GM12878 (cell line): ENCODE results near the gene TUBGCP3.

Experiments
- CTCF ChIP-seq, 3 experiments: IDR thresholded peaks in 2 of 3; conservative IDR thresholded peaks in 1 of 3; 2 replicates each; pipeline ENCODE4 v1.5.1; 2011; ENCODE audit warnings: low read depth in 3 of 3, low read length in 3 of 3, mild to moderate bottlenecking in 3 of 3, control low read depth in 2 of 3, moderate library complexity in 2 of 3, inconsistent platforms in 1 of 3, mixed read lengths in 1 of 3; ENCODE audit not compliant: control insufficient read depth in 2 of 3, insufficient read depth in 1 of 3; ENCODE audit errors: extremely low read depth in 1 of 3
- MXI1 ChIP-seq: fragments of 150-350 bp; IDR thresholded peaks from 2 replicates; pipeline ENCODE4 v1.6.1; 2011; ENCODE audit warnings: low read depth, mild to moderate bottlenecking, inconsistent platforms, low read length, improper control_type of control experiment
- MYC ChIP-seq: IDR thresholded peaks from 2 replicates; pipeline ENCODE4 v1.6.1; 2011; ENCODE audit warnings: mild to moderate bottlenecking, low read length, moderate library complexity, inconsistent platforms; ENCODE audit not compliant: insufficient read depth, insufficient replicate concordance, insufficient read length, severe bottlenecking
- NKRF ChIP-seq: fragments of 450-650 bp; conservative IDR thresholded peaks from 2 replicates; pipeline ENCODE4 v1.6.1; 2017; ENCODE audit warnings: mild to moderate bottlenecking, moderate library complexity
- TAF1 ChIP-seq: IDR thresholded peaks from 2 replicates; pipeline ENCODE4 v1.6.1; 2011; ENCODE audit warnings: mild to moderate bottlenecking, low read depth, low read length, borderline replicate concordance
- USF1 ChIP-seq: IDR thresholded peaks from 2 replicates; pipeline ENCODE4 v1.6.1; 2011; ENCODE audit warnings: borderline replicate concordance, low read depth, mild to moderate bottlenecking, moderate library complexity, mixed read lengths, low read length; ENCODE audit not compliant: insufficient read depth; ENCODE audit errors: extremely low read length

- TF ChIP-seq MYC, result no peak
- no peak for TF ChIP-seq CTCF (IDR thresholded peaks at IDR 0.05 in 2 of 3, conservative IDR thresholded peaks at IDR 0.05 in 1 of 3; ENCODE audit: control insufficient read depth in 2 of 3, extremely low read depth in 1 of 3, insufficient read depth in 1 of 3, low read depth in 3 of 3, low read length in 3 of 3)
- no peak for TF ChIP-seq USF1
- no peak for TF ChIP-seq TAF1
- TF ChIP-seq NKRF, result no peak
- TF ChIP-seq MXI1, result no peak
These were observed 140.6 kb downstream of the TUBGCP3 start for GRCh38 chr13:112447306-112447705.
